K562 (cell line): ENCODE measurements around the gene ING2. TPM values are rescaled to one million over a fixed set of nuclear protein-coding genes. Genes with fewer than 3 reads are reported as not detected.

Experiments
- BMI1 ChIP-seq: fragments of 150-350 bp; IDR thresholded peaks from 2 replicates; pipeline ENCODE4 v1.6.1; 2014; ENCODE audit warnings: low read length
- ESRRA ChIP-seq: fragments of 450-650 bp; IDR thresholded peaks from 2 replicates; pipeline ENCODE4 v1.6.1; 2014; ENCODE audit warnings: low read depth, mild to moderate bottlenecking, moderate library complexity, borderline replicate concordance
- JUN ChIP-seq, 2 experiments: sonication (generic) in 1 of 2; formaldehyde crosslinking in 1 of 2; IDR thresholded peaks; 2 replicates each; pipeline versions ENCODE4 v1.6.1 to v1.8.0; 2012 to 2022; ENCODE audit warnings: borderline replicate concordance in 2 of 2, mild to moderate bottlenecking in 2 of 2, improper control_type of control experiment in 1 of 2, low read depth in 1 of 2, low read length in 1 of 2, missing genetic modification reagents in 1 of 2
- NFRKB ChIP-seq: fragments of 450-650 bp; IDR thresholded peaks from 2 replicates; pipeline ENCODE4 v1.6.1; 2016; ENCODE audit warnings: low read depth
- SAP30 ChIP-seq: fragments of 200-600 bp; sonication (generic); IDR thresholded peaks from 2 replicates; pipeline ENCODE4 v1.6.1; 2012; ENCODE audit warnings: borderline replicate concordance, low read depth, mild to moderate bottlenecking, moderate library complexity, low read length, control low read depth, inconsistent platforms; ENCODE audit not compliant: insufficient read depth, poor library complexity, severe bottlenecking
- ZNF263 ChIP-seq: sonication (generic); formaldehyde crosslinking; IDR thresholded peaks from 2 replicates; pipeline ENCODE4 v1.8.0; 2022; ENCODE audit warnings: mild to moderate bottlenecking, missing genetic modification reagents, borderline replicate concordance
- polyA plus RNA-seq, 8 experiments: library from polyadenylated mRNA; depleted of rRNA in 4 of 8; stranded (reverse) in 5 of 8; unstranded in 3 of 8; fragments of >200 nt; fragmentation: Nextera tagmentation in 2 of 8; fragmentation: Illumina TruSeq in 1 of 8; extraction: Ambion mirVana in 2 of 8; extraction: Trizol in 1 of 8; gene quantifications; 2 replicates each; pipeline versions ENCODE4 v1.2.1 to v1.2.3, GENCODE V29; 2011 to 2014; ENCODE audit warnings: inconsistent platforms in 1 of 8, missing spikeins in 1 of 8
- total RNA-seq, 7 experiments: library from RNA; depleted of rRNA in 6 of 7; stranded (reverse); fragments of >200 nt in 6 of 7; fragmentation: Illumina TruSeq in 2 of 7; extraction: Trizol in 2 of 7; gene quantifications; 2 replicates each; pipeline versions ENCODE4 v1.2.1 to v1.2.3, GENCODE V29; 2011 to 2021; ENCODE audit warnings: low replicate concordance in 1 of 7
- TF ChIP-seq, protein P1 (sequence below), 2 experiments: fragments of 200-800 bp in 1 of 2; sonication (Bioruptor generic) in 1 of 2; sonication (generic) in 1 of 2; formaldehyde crosslinking in 1 of 2; IDR thresholded peaks in 1 of 2; conservative IDR thresholded peaks in 1 of 2; 2 replicates each; pipeline versions ENCODE4 v1.5.0 to v1.6.1; 2016 to 2020; ENCODE audit warnings: missing compliant biosample characterization in 1 of 2, missing genetic modification characterization in 1 of 2, missing genetic modification reagents in 1 of 2

ING2 gene
- total and polyA plus RNA-seq, 9 of the 15 experiments (the other 6 are each of a cell fraction or from before 2014, with no cell fraction given): 2.9 to 21.4 (median 12.4) TPM

DNA sequence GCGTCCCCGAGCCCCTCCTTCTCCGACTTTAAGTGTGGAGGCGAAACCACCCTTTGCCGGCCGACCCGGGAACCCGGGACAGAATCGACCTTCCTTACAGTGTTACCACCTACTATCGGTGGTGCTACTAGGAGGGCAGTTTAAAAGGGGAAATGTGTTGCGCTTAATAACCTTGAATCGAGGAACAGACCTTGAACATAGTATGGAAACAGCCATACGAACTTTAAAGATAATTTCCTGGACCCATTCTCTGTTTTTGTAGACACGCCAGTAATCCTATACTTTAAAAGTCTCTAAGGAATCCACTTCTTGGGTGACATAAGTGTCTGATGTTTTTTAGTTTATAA, 1.5 kb downstream of the ING2 start (continued):
- peak; percentile 99 for TF ChIP-seq SAP30
- TF ChIP-seq BMI1: peak; percentile 85; the same call in 1 of the 2 replicates
- 0 out of 2 replicates have a peak, but pooled peaks have one; percentile 46 for TF ChIP-seq ESRRA
- TF ChIP-seq, protein P1, sequence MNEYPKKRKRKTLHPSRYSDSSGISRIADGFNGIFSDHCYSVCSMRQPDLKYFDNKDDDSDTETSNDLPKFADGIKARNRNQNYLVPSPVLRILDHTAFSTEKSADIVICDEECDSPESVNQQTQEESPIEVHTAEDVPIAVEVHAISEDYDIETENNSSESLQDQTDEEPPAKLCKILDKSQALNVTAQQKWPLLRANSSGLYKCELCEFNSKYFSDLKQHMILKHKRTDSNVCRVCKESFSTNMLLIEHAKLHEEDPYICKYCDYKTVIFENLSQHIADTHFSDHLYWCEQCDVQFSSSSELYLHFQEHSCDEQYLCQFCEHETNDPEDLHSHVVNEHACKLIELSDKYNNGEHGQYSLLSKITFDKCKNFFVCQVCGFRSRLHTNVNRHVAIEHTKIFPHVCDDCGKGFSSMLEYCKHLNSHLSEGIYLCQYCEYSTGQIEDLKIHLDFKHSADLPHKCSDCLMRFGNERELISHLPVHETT (CRISPR knock-in tag; conservative IDR thresholded peaks at IDR 0.05 in 1 of 2, IDR thresholded peaks at IDR 0.05 in 1 of 2): 0 out of 4 replicates have a peak, but pooled peaks of 1 of the 2 experiments have one; percentile 4
- TF ChIP-seq ZNF263 (CRISPR knock-in tag): no peak
- no peak for TF ChIP-seq JUN (IDR thresholded peaks at IDR 0.05; ENCODE audit: borderline replicate concordance, low read depth, low read length)
- no peak for TF ChIP-seq JUN (CRISPR knock-in tag; IDR thresholded peaks at IDR 0.05; ENCODE audit: borderline replicate concordance)
- TF ChIP-seq NFRKB: no peak
- TF ChIP-seq, all 486 proteins: peak for 13
